ENCODE data around the gene ASB2. TPM values are rescaled to one million over a fixed set of nuclear protein-coding genes. Genes with fewer than 3 reads are reported as not detected.

Gene ASB2
- total RNA-seq, 2 experiments from 2014 or later, result 93.9 to 99.3 TPM

- Mint-ChIP-seq H3K4me1 (no peaks in the 10 kb centered on the region), H3K9me3 (no peaks in the 10 kb centered on the region), H3K4me3 (no peak overlapping the region), H3K27me3 (no peaks in the 10 kb centered on the region), H3K36me3 (ENCODE audit: low read depth) (peaks cover 16% of the 10 kb centered on the region), H3K27ac (no peak overlapping the region)
- ChIA-PET CTCF (no interaction called here), POLR2A (no interaction called here)
- DNase-seq, result no peak
Measured at GRCh38 chr14:93928184-93929047, 48.0 kb downstream of the ASB2 start.

- CTCF ChIA-PET, result no interaction called here
- Mint-ChIP-seq H3K4me1 (no peaks in the 10 kb centered on the region), H3K27ac (no peak overlapping the region), H3K27me3 (no peaks in the 10 kb centered on the region), H3K4me3 (no peak overlapping the region), H3K36me3 (ENCODE audit: low read depth) (peaks cover 12% of the 10 kb centered on the region), H3K9me3 (no peaks in the 10 kb centered on the region)
- POLR2A ChIA-PET, result no interaction called here
- DNase-seq, result no peak
Measured at GRCh38 chr14:93927800-93928145, 48.6 kb downstream of the ASB2 start.

- Mint-ChIP-seq H3K9me3 (no peaks in the 10 kb centered on the region), H3K4me3 (no peak within 1 kb of the TSS), H3K27ac (no peak within 1 kb of the TSS), H3K36me3 (ENCODE audit: low read depth) (peaks cover 5% of the 10 kb centered on the region), H3K4me1 (no peaks in the 10 kb centered on the region), H3K27me3 (no peaks in the 10 kb centered on the region)
- CTCF ChIA-PET, result no interaction called here
- POLR2A ChIA-PET, result no interaction called here
- no peak for DNase-seq
Measured at GRCh38 chr14:93926873-93927799, 49.2 kb downstream of the ASB2 start, which contains the start of gene FAM181A. Gene FAM181A, plus strand, starts transcription at chr14:93927344. Its CDS starts 942 bp downstream, at chr14:93928286.

GRCh38 chr14:93926245-93926872 lies 50.0 kb downstream of the ASB2 start:
- Mint-ChIP-seq H3K36me3 (ENCODE audit: low read depth) (no peaks in the 10 kb centered on the region), H3K9me3 (no peaks in the 10 kb centered on the region), H3K27me3 (no peaks in the 10 kb centered on the region), H3K4me3 (no peak overlapping the region), H3K4me1 (no peaks in the 10 kb centered on the region), H3K27ac (no peak overlapping the region)
- POLR2A ChIA-PET, result no interaction called here
- CTCF ChIA-PET, result interaction anchor here (1.3 kb wide), 1 partner anchor 75 kb away, joined by 3 read pairs; no protein-coding TSS in a partner anchor
- no peak for DNase-seq

GRCh38 chr14:93925374-93925895 lies 50.9 kb downstream of the ASB2 start:
- POLR2A ChIA-PET, result no interaction called here
- no peaks in the 10 kb centered on the region for H3K27me3 Mint-ChIP-seq
- H3K27ac Mint-ChIP-seq, result no peak overlapping the region
- H3K4me1 Mint-ChIP-seq, result no peaks in the 10 kb centered on the region
- H3K4me3 Mint-ChIP-seq, result no peak overlapping the region
- no peaks in the 10 kb centered on the region for H3K36me3 Mint-ChIP-seq (ENCODE audit: low read depth)
- no peak for DNase-seq
- CTCF ChIA-PET, result interaction anchor here (1.3 to 2.6 kb wide), 3 partner anchors 9 to 76 kb away, joined by 3 to 9 read pairs (median 7); no protein-coding TSS in a partner anchor
- H3K9me3 Mint-ChIP-seq, result no peaks in the 10 kb centered on the region

- CTCF ChIA-PET, result interaction anchor here (1.3 to 2.6 kb wide), 3 partner anchors 10 to 76 kb away, joined by 3 to 9 read pairs (median 7); no protein-coding TSS in a partner anchor
- no peaks in the 10 kb centered on the region for H3K4me1 Mint-ChIP-seq
- no peaks in the 10 kb centered on the region for H3K9me3 Mint-ChIP-seq
- POLR2A ChIA-PET, result no interaction called here
- H3K27ac Mint-ChIP-seq, result no peak overlapping the region
- H3K4me3 Mint-ChIP-seq, result no peak overlapping the region
- peaks cover under 1% of the 10 kb centered on the region for H3K27me3 Mint-ChIP-seq
- DNase-seq, result no peak
- H3K36me3 Mint-ChIP-seq (ENCODE audit: low read depth), result no peaks in the 10 kb centered on the region
Measured at GRCh38 chr14:93924592-93925355, 51.6 kb downstream of the ASB2 start.

- Mint-ChIP-seq H3K4me3 (no peak overlapping the region), H3K36me3 (ENCODE audit: low read depth) (no peaks in the 10 kb centered on the region), H3K4me1 (no peaks in the 10 kb centered on the region), H3K9me3 (no peaks in the 10 kb centered on the region), H3K27ac (no peak overlapping the region), H3K27me3 (peaks cover 2% of the 10 kb centered on the region)
- ChIA-PET CTCF (interaction anchor here (0.5 to 2.6 kb wide), 3 partner anchors 11 to 520 kb away, joined by 3 to 9 read pairs (median 7); no protein-coding TSS in a partner anchor), POLR2A (no interaction called here)
- DNase-seq, result no peak
Measured at GRCh38 chr14:93923626-93924025, 52.7 kb downstream of the ASB2 start.

- no peak overlapping the region for H3K27ac Mint-ChIP-seq
- ChIA-PET CTCF (no interaction called here), POLR2A (no interaction called here)
- H3K9me3 Mint-ChIP-seq, result no peaks in the 10 kb centered on the region
- peaks cover 2% of the 10 kb centered on the region for H3K27me3 Mint-ChIP-seq
- no peaks in the 10 kb centered on the region for H3K36me3 Mint-ChIP-seq (ENCODE audit: low read depth)
- no peaks in the 10 kb centered on the region for H3K4me1 Mint-ChIP-seq
- DNase-seq, result no peak
- H3K4me3 Mint-ChIP-seq, result no peak overlapping the region
Measured at GRCh38 chr14:93921001-93921806, 55.2 kb downstream of the ASB2 start.

- Mint-ChIP-seq H3K27me3 (peaks cover 2% of the 10 kb centered on the region), H3K36me3 (ENCODE audit: low read depth) (peaks cover 3% of the 10 kb centered on the region), H3K9me3 (peaks cover 10% of the 10 kb centered on the region), H3K4me1 (peaks cover 13% of the 10 kb centered on the region), H3K4me3 (no peak overlapping the region), H3K27ac (no peak overlapping the region)
- ChIA-PET CTCF (interaction anchor here (0.8 to 1.2 kb wide), 2 partner anchors 8 to 23 kb away, joined by 3 read pairs; no protein-coding TSS in a partner anchor), POLR2A (no interaction called here)
- no peak for DNase-seq
Measured at GRCh38 chr14:93917141-93917540, 59.2 kb downstream of the ASB2 start.

- no peak overlapping the region for H3K27ac Mint-ChIP-seq
- H3K36me3 Mint-ChIP-seq (ENCODE audit: low read depth), result peaks cover 3% of the 10 kb centered on the region
- no peak for DNase-seq
- H3K27me3 Mint-ChIP-seq, result peaks cover 2% of the 10 kb centered on the region
- CTCF ChIA-PET, result interaction anchor here (1.2 kb wide), 1 partner anchor 23 kb away, joined by 3 read pairs; no protein-coding TSS in a partner anchor
- peaks cover 10% of the 10 kb centered on the region for H3K9me3 Mint-ChIP-seq
- peaks cover 13% of the 10 kb centered on the region for H3K4me1 Mint-ChIP-seq
- H3K4me3 Mint-ChIP-seq, result no peak overlapping the region
- POLR2A ChIA-PET, result no interaction called here
Measured at GRCh38 chr14:93916498-93916897, 59.9 kb downstream of the ASB2 start.

GRCh38 chr14:93915800-93916199 lies 60.6 kb downstream of the ASB2 start:
- no peak overlapping the region for H3K27ac Mint-ChIP-seq
- H3K27me3 Mint-ChIP-seq, result peaks cover 2% of the 10 kb centered on the region
- peaks cover 10% of the 10 kb centered on the region for H3K9me3 Mint-ChIP-seq
- CTCF ChIA-PET, result interaction anchor here (1.9 kb wide), 1 partner anchor 9 kb away, joined by 7 read pairs; no protein-coding TSS in a partner anchor
- peaks cover 13% of the 10 kb centered on the region for H3K4me1 Mint-ChIP-seq
- DNase-seq, result no peak
- H3K36me3 Mint-ChIP-seq (ENCODE audit: low read depth), result peaks cover 3% of the 10 kb centered on the region
- POLR2A ChIA-PET, result no interaction called here
- H3K4me3 Mint-ChIP-seq, result no peak overlapping the region
